ENCODE results near the gene CD55.

DNA sequence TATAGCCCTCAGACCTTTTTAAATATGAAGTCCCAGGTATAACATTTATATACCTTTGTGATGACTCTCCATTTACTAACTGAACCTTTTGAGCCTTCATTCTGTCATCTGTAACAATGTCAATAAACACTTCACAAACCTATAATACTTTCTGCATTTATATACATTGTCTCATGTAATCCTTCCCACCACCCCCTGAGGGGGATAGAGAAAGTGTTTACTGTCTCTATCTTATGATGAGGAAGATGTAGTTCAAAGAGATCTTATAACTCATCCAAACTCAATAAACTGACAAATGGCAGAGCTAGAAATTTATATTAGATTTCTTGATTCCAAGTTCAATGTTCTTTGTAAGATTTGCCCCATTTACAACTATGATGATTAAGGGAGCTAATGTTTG is 84.3 kb downstream of the CD55 start:
- TF ChIP-seq EZH2phosphoT487 (IDR thresholded peaks at IDR 0.05; ENCODE audit: insufficient read depth, low read depth) (no peak), EZH2 (IDR thresholded peaks at IDR 0.05; ENCODE audit: insufficient read depth, poor library complexity, severe bottlenecking) (no peak)

Data from GM23248 (cell line).